Adrenal gland (tissue), 12 donors: ENCODE data around the gene DOCK4. TPM values are rescaled to one million over a fixed set of nuclear protein-coding genes. Genes with fewer than 3 reads are reported as not detected.

Experiments used
- DNase-seq, 7 donors: peaks; one replicate each; pipeline ENCODE4 v3.0.0-alpha.2; 2019 to 2020
- H3K27ac ChIP-seq, 5 donors: fragments of 200-600 bp; sonication (generic) in 4 of 5; 1 replicate in 3 of 5; 2 replicates in 2 of 5; pipeline versions ENCODE4 v1.5.1 to v1.8.0; 2016 to 2020; ENCODE audit warnings: mild to moderate bottlenecking in 1 of 5
- H3K27me3 ChIP-seq: fragments of 200-600 bp; 2 replicates; pipeline ENCODE4 v1.8.0; 2021
- H3K36me3 ChIP-seq, 2 donors: fragments of 200-600 bp; replicated peaks in 1 of 2; 1 replicate in 1 of 2; 2 replicates in 1 of 2; pipeline versions ENCODE4 v1.5.1 to v1.8.0; 2018 to 2022
- H3K4me1 ChIP-seq, 2 donors: fragments of 200-600 bp; replicated peaks in 1 of 2; 1 replicate in 1 of 2; 2 replicates in 1 of 2; pipeline versions ENCODE4 v1.5.1 to v1.8.0; 2018 to 2021
- H3K4me3 ChIP-seq, 4 donors: fragments of 200-600 bp; sonication (generic) in 3 of 4; one replicate each; pipeline ENCODE4 v1.5.1; 2016 to 2018
- H3K9me3 ChIP-seq, 3 donors: fragments of 200-600 bp; sonication (generic) in 1 of 3; replicated peaks in 1 of 3; 1 replicate in 2 of 3; 2 replicates in 1 of 3; pipeline versions ENCODE4 v1.5.1 to v1.8.0; 2016 to 2021
- POLR2A ChIP-seq, 2 donors: fragments of 450-650 bp; IDR thresholded peaks; one replicate each; pipeline ENCODE4 v1.6.1; 2017; ENCODE audit warnings: antibody characterized with exemption in 2 of 2, mild to moderate bottlenecking in 2 of 2, moderate library complexity in 1 of 2
- WGBS, 4 donors: extraction: QIAGEN DNeasy Blood & Tissue Kit in 2 of 4; methylation state at CpG; one replicate each; pipeline versions ENCODE4 v1.1.5 to v1.1.7; 2013 to 2017; 5-methylcytosine and 5-hydroxymethylcytosine counted together
- intact Hi-C, 2 donors: fragments of 100-400 bp; cut with DNase I; formaldehyde crosslinking; loops; one replicate each; pipeline versions ENCODE4 v1.14.1 to v1.15.0; 2022 to 2023
- polyA plus RNA-seq, 3 donors: library from polyadenylated mRNA; stranded (reverse); fragments of 200-250 nt in 2 of 3; fragments of 350-450 nt in 1 of 3; fragmentation: Illumina TruSeq in 1 of 3; extraction: RNeasy Lipid Tissue Mini Kit (QIAGEN cat#74804) in 1 of 3; gene quantifications; one replicate each; pipeline ENCODE4 v1.2.3, GENCODE V29; 2013 to 2014
- total RNA-seq, 9 donors: library from RNA; depleted of rRNA in 4 of 9; stranded (reverse); fragments of >200 nt in 4 of 9; fragments of 120-200 nt in 1 of 9; fragmentation: NEBNext Ultra II Directional in 1 of 9; extraction: Animal tissue kit (Norgen Biotek cat#: 25700) in 1 of 9; gene quantifications; one replicate each; pipeline versions ENCODE4 v1.1.0 to v1.2.4, GENCODE V29; 2013 to 2023
- TF ChIP-seq, protein P1 (sequence below), 6 experiments: fragments of 450-650 bp in 4 of 6; fragments of 200-600 bp in 2 of 6; sonication (generic) in 1 of 6; IDR thresholded peaks; 1 replicate in 5 of 6; 2 replicates in 1 of 6; pipeline versions ENCODE4 v1.5.1 to v1.8.0; 2016 to 2021; ENCODE audit warnings: antibody characterized with exemption in 6 of 6, mild to moderate bottlenecking in 2 of 6, moderate library complexity in 1 of 6
- donor health status: healthy with polysubstance abuse.
- donor health status: Bipolar disorder and iron deficiency.
- donor health status: DM: yes; HTN: yes; CAD: no.
- donor health status: DM: no; HTN: no; CAD: no.
- donor health status: DM: no; HTN: no; CAD: no.
- donor health status: DM: yes; HTN: yes; CAD: no.

Gene DOCK4
- total and polyA plus RNA-seq, 12 donors: 6.2 to 37.6 (median 21.1) TPM

DNA sequence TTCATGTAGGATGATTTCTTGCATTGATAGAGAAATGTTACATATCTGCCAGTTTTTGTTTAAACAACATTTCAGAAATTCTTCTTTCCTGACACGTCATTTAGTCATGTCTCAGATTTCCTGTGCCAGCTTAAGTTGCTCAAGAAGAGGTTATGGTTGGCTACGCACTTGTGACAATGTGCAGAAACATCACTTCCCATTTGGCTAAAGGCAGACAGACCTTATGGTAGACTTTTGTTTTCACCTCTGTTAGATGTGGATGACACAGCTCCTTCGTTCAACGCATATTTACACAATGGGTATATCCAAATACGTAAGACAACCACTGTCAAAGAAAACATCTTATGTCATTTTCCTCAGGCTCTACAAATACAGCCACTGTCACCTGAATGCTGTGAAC, 125.8 kb downstream of the DOCK4 start:
- DNase-seq: peak in 4 of 7 donors; percentile 17 to 62 (median 42)
- Histone ChIP-seq H3K4me3 (no peak overlapping the region), H3K36me3 (no peaks in the 10 kb centered on the region), H3K4me1 (peaks cover 0 to 30% of the 10 kb centered on the region in 2 donors), H3K9me3 (no peaks in the 10 kb centered on the region), H3K27ac (peak overlapping the region in 4 of 5 donors; percentile 22 to 85 (median 66)), H3K27me3 (no peaks in the 10 kb centered on the region)
- TF ChIP-seq, protein P1, sequence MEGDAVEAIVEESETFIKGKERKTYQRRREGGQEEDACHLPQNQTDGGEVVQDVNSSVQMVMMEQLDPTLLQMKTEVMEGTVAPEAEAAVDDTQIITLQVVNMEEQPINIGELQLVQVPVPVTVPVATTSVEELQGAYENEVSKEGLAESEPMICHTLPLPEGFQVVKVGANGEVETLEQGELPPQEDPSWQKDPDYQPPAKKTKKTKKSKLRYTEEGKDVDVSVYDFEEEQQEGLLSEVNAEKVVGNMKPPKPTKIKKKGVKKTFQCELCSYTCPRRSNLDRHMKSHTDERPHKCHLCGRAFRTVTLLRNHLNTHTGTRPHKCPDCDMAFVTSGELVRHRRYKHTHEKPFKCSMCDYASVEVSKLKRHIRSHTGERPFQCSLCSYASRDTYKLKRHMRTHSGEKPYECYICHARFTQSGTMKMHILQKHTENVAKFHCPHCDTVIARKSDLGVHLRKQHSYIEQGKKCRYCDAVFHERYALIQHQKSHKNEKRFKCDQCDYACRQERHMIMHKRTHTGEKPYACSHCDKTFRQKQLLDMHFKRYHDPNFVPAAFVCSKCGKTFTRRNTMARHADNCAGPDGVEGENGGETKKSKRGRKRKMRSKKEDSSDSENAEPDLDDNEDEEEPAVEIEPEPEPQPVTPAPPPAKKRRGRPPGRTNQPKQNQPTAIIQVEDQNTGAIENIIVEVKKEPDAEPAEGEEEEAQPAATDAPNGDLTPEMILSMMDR (IDR thresholded peaks at IDR 0.05): no peak
- TF ChIP-seq POLR2A (IDR thresholded peaks at IDR 0.05): no peak
- 62 to 66% (median 64%) methylated on average over 5 of the region's 5 CpGs for WGBS, 4 donors
- intact Hi-C loops: no loop called here

DNA sequence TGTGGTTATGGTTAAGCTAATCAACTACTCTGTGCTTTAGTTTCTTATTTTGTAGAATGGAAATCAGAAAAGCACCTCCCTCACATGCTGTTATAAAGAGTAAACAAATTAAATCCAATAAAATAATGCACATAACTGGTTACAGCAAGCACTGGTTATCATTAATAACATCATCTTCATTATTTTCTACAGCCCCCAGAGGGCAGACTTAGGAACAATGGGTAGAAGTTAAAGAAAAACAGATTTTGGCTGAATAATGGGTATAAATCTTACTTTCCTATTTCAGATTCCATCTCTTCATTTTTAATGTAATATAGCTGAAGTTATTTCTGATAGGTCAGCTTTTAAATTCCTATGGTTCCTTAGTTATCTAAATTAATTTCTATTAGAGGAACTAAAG, 126.5 kb downstream of the DOCK4 start:
- H3K36me3 ChIP-seq: no peaks in the 10 kb centered on the region
- no peak overlapping the region for H3K4me3 ChIP-seq
- DNase-seq: no peak
- H3K27me3 ChIP-seq: no peaks in the 10 kb centered on the region
- TF ChIP-seq, protein P1 (IDR thresholded peaks at IDR 0.05): peak in 1 of 6 experiments; percentile 18
- TF ChIP-seq POLR2A (IDR thresholded peaks at IDR 0.05): no peak
- peaks cover 0 to 22% of the 10 kb centered on the region in 2 donors for H3K4me1 ChIP-seq
- intact Hi-C loops: no loop called here
- no peaks in the 10 kb centered on the region for H3K9me3 ChIP-seq
- peak overlapping the region in 2 of 5 donors; percentile 32 to 57 for H3K27ac ChIP-seq

DNA sequence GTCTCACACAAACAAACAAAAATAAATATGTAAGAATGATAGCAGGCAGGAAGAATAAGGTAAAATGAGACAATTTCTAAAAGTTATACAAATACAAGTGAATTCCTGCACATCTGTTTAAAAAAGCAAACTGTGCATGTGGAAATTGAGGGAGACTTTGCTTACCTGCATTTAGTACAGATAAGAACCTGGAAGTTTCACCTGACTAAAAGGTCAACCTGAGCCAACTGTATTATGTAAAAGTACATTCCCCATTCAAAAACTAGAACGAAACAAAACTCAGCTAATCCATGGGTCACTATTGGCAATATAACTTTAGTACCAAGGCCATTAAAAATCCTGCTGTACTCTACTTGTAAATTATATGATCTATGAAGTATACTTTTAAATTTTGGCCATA, 127.1 kb downstream of the DOCK4 start:
- peaks cover 0 to 19% of the 10 kb centered on the region in 2 donors for H3K4me1 ChIP-seq
- WGBS, 4 donors: 85 to 95% (median 87%) methylated on average over 1 of the region's 1 CpG
- no peaks in the 10 kb centered on the region for H3K36me3 ChIP-seq

DNA sequence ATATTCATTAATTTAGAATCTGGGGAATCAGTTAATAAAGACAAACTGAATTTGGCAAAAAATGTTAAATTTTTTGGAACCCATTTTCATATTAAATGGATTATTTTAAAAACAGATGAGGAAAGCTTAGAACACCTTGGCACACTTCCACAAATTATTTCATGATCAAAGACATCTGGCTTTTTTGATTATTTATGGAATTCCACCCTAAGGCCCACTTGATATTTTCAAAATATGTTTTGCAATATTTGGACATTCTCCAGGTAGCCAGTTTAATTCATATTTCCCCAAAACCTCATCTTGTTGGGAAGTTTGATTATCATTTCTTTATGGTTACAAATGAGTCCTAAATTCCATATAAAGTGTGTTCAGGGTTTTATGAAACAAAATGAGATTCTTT, 129.9 kb downstream of the DOCK4 start:
- H3K36me3 ChIP-seq: no peaks in the 10 kb centered on the region
- DNase-seq: no peak
- H3K9me3 ChIP-seq: no peaks in the 10 kb centered on the region
- TF ChIP-seq, protein P1 (IDR thresholded peaks at IDR 0.05): no peak
- TF ChIP-seq POLR2A (IDR thresholded peaks at IDR 0.05): no peak
- peaks cover 0 to 11% of the 10 kb centered on the region in 2 donors for H3K4me1 ChIP-seq
- intact Hi-C loops: no loop called here
- H3K27me3 ChIP-seq: no peaks in the 10 kb centered on the region
- H3K4me3 ChIP-seq: no peak overlapping the region
- no peak overlapping the region for H3K27ac ChIP-seq

More for the DNA sequence above, 127.1 kb downstream of the DOCK4 start:
- no peak for DNase-seq
- Histone ChIP-seq H3K27ac (peak overlapping the region in 2 of 5 donors; percentile 32 to 57), H3K9me3 (no peaks in the 10 kb centered on the region), H3K27me3 (no peaks in the 10 kb centered on the region), H3K4me3 (no peak overlapping the region)
- TF ChIP-seq, protein P1 (IDR thresholded peaks at IDR 0.05): no peak
- TF ChIP-seq POLR2A (IDR thresholded peaks at IDR 0.05): no peak
- intact Hi-C loops: no loop called here
